ENCODE measurements around the gene CRYL1.

Gene CRYL1

DNA sequence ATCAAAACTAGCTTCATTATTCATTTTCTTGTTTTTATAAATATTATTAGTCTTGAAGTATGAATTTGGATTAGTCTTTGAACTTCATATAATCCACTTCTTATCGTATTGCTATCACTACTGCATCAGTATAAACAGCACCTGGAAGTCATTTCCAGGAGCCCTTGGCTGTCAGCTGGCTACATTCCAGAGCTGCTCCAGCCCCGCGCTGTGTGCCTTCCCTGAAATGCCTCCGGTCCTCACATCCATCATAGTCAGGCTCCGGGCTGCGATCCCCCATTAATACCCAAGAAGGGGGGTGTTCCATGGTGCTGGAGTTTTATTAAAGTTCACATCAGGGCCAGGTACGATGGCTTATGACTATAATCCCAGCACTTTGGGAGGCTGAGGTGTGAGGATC, 169.2 kb downstream of the CRYL1 start:
- Histone ChIP-seq H3K4me3 (ENCODE audit: low read depth in 1 of 2, low read length in 1 of 2) (no peak overlapping the region), H3K27me3 (no peaks in the 10 kb centered on the region), H3K4me1 (ENCODE audit: control insufficient read depth in 1 of 2, insufficient read depth in 1 of 2, low read depth in 1 of 2, low read length in 1 of 2) (peaks cover 13 to 14% of the 10 kb centered on the region in 2 experiments), H3K27ac (no peak overlapping the region), H3K9me3 (no peaks in the 10 kb centered on the region), H3K36me3 (no peaks in the 10 kb centered on the region)
- TF ChIP-seq, protein P1, sequence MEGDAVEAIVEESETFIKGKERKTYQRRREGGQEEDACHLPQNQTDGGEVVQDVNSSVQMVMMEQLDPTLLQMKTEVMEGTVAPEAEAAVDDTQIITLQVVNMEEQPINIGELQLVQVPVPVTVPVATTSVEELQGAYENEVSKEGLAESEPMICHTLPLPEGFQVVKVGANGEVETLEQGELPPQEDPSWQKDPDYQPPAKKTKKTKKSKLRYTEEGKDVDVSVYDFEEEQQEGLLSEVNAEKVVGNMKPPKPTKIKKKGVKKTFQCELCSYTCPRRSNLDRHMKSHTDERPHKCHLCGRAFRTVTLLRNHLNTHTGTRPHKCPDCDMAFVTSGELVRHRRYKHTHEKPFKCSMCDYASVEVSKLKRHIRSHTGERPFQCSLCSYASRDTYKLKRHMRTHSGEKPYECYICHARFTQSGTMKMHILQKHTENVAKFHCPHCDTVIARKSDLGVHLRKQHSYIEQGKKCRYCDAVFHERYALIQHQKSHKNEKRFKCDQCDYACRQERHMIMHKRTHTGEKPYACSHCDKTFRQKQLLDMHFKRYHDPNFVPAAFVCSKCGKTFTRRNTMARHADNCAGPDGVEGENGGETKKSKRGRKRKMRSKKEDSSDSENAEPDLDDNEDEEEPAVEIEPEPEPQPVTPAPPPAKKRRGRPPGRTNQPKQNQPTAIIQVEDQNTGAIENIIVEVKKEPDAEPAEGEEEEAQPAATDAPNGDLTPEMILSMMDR (IDR thresholded peaks at IDR 0.05): no peak

DNA sequence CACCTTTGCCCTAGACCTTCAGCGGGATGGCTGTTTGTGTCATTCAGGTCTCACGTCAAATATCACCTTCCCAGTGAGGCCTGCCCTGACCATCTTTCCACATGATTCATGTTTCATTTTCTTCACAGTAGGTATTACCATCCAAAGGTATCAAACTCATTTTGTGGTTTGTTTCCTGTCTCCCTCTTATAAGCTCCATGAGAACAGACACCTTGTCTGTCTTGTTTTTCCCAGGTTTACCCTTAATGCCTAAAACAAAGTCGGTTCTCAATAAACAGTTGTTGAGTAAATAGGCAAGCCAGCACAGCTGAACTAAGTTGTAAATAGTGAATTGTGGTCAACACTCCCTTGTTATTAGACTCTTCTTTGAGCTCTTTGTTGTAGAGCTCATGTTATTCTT, 170.9 kb downstream of the CRYL1 start:
- Histone ChIP-seq H3K4me3 (ENCODE audit: low read depth in 1 of 2, low read length in 1 of 2) (no peak overlapping the region), H3K9me3 (no peaks in the 10 kb centered on the region), H3K36me3 (no peaks in the 10 kb centered on the region), H3K4me1 (ENCODE audit: control insufficient read depth in 1 of 2, insufficient read depth in 1 of 2, low read depth in 1 of 2, low read length in 1 of 2) (peaks cover 17 to 19% of the 10 kb centered on the region in 2 experiments), H3K27me3 (no peaks in the 10 kb centered on the region), H3K27ac (no peak overlapping the region)
- TF ChIP-seq, protein P1 (IDR thresholded peaks at IDR 0.05): no peak

DNA sequence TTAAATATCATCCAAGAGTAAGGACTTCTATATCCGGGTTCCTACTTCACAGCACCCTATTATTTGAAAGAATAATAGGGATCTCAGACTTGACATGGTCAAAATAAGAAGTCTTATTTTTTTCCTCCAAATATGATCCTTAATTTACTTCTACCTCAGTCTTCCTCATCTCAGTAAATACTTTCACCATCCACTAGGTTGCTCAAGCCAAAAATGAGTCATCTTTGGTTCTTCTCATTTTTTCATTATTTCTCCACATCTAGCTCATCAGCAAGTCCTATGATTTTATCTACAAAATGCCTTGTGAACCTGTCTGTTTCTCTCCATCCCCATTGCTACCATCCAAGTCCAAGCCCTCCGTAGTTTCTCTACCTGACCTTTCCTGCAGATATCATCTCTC, 171.7 kb downstream of the CRYL1 start:
- no peak overlapping the region for H3K4me3 ChIP-seq (ENCODE audit: low read depth in 1 of 2, low read length in 1 of 2)
- peaks cover 17 to 19% of the 10 kb centered on the region in 2 experiments for H3K4me1 ChIP-seq (ENCODE audit: control insufficient read depth in 1 of 2, insufficient read depth in 1 of 2, low read depth in 1 of 2, low read length in 1 of 2)
- no peaks in the 10 kb centered on the region for H3K27me3 ChIP-seq
- TF ChIP-seq, protein P1 (IDR thresholded peaks at IDR 0.05): peak; percentile 34
- H3K9me3 ChIP-seq: no peaks in the 10 kb centered on the region
- peak overlapping the region; percentile 25 for H3K27ac ChIP-seq
- no peaks in the 10 kb centered on the region for H3K36me3 ChIP-seq

Measured in neutrophil (primary cell).